Measurements from ENCODE around the gene ENPP7. TPM values are rescaled to one million over a fixed set of nuclear protein-coding genes. Genes with fewer than 3 reads are reported as not detected.

Gene ENPP7
- total RNA-seq, 1 experiment from 2014 or later: not detected

- Histone ChIP-seq H3K4me1 (ENCODE audit: control insufficient read depth in 1 of 2, insufficient read depth in 2 of 2, low read length in 2 of 2) (peaks cover 0 to 2% of the 10 kb centered on the region in 2 experiments; a peak in 2 of 4 replicates), H3K27me3 (ENCODE audit: insufficient read depth, low read length) (no peaks in the 10 kb centered on the region), H3K9me2 (ENCODE audit: insufficient read depth) (no peaks in the 10 kb centered on the region), H3K79me2 (ENCODE audit: insufficient read depth, low read length) (no peaks in the 10 kb centered on the region), H3K4me3 (replicated peaks in 1 of 2; ENCODE audit: low read depth in 1 of 2, low read length in 2 of 2) (no peak overlapping the region), H3K36me3 (ENCODE audit: control insufficient read depth in 1 of 2, insufficient read depth in 2 of 2, low read length in 2 of 2) (no peaks in the 10 kb centered on the region), H3K4me2 (ENCODE audit: low read length) (no peak overlapping the region), H4K20me1 (ENCODE audit: insufficient read depth) (no peaks in the 10 kb centered on the region), H3K9ac (ENCODE audit: low read length) (no peak overlapping the region), H3K9me3 (ENCODE audit: control insufficient read depth in 1 of 2, insufficient read depth in 1 of 2, low read depth in 1 of 2, low read length in 2 of 2) (no peaks in the 10 kb centered on the region), H3K27ac (ENCODE audit: low read depth, low read length) (no peak overlapping the region), H2AFZ (ENCODE audit: low read depth, low read length, poor library complexity, severe bottlenecking) (no peak overlapping the region)
- intact Hi-C loops (cut with micrococcal nuclease): loop anchor here (5.0 kb wide), 3 partner anchors 93 to 518 kb away; partner anchors contain the start of gene RBFOX3
- BruUV-seq (replicated peaks): no TSS peak
- RAD21 ChIA-PET (ENCODE audit: low non-redundant PET in 1 of 2, low total read pairs in 2 of 2, uncharacterized antibody in 2 of 2, unreplicated experiment in 2 of 2): no interaction called here
- POLR2A ChIA-PET: no interaction called here
- no peak for DNase-seq (ENCODE audit: low read depth, low spot score)
- TF ChIP-seq EZH2 (IDR thresholded peaks at IDR 0.05) (no peak), SP1 (IDR thresholded peaks at IDR 0.05; ENCODE audit: low read depth) (no peak), ELF1 (IDR thresholded peaks at IDR 0.05; ENCODE audit: borderline replicate concordance, low read depth) (no peak), TCF7L2 (IDR thresholded peaks at IDR 0.05; ENCODE audit: borderline replicate concordance, extremely low read depth, insufficient read depth, insufficient read length) (no peak), ZBTB33 (IDR thresholded peaks at IDR 0.05; ENCODE audit: extremely low read depth, insufficient replicate concordance, low read length) (no peak), EZH2phosphoT487 (IDR thresholded peaks at IDR 0.05; ENCODE audit: borderline replicate concordance) (no peak), FOSL1 (IDR thresholded peaks at IDR 0.05; ENCODE audit: low read depth) (no peak)
- CTCF ChIA-PET: interaction anchor here (1.6 kb wide), 1 partner anchor 314 kb away, joined by 4 read pairs; no protein-coding TSS in a partner anchor
- no peak for ATAC-seq
These were observed 25.1 kb upstream of the ENPP7 start for GRCh38 chr17:79705674-79706073.
